Activated effector memory CD4-positive, alpha-beta T cell treated with Interleukin-2 at 50 U/mL for 16 hours (primary cell): ENCODE measurements around the gene MYPN.

Source experiments
- DNase-seq: peaks from one replicate; pipeline ENCODE4 v3.0.0-alpha.2; 2020

Gene MYPN

GRCh38 chr10:68092512-68092911, 16.8 kb upstream of the MYPN start:
- DNase-seq, result no peak

DNA sequence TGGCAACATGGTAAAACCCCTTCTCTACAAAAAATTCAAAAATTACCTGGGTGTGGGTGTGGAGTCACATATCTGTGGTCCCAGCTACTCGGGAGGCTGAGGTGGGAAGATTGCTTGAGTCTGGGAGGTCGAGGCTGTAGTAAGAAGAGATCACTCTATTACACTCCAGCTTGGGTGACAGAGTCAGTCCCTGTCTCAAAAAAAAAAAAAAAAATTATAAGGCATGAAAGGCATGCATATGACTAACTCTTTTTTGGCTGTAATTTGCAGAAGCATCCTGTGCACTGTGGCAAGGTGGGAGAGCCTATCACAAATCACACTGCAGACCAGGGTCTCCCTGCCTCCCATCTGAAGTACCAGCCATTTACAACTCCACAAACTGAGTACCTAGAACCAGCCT, 14.1 kb upstream of the MYPN start:
- no peak for DNase-seq

DNA sequence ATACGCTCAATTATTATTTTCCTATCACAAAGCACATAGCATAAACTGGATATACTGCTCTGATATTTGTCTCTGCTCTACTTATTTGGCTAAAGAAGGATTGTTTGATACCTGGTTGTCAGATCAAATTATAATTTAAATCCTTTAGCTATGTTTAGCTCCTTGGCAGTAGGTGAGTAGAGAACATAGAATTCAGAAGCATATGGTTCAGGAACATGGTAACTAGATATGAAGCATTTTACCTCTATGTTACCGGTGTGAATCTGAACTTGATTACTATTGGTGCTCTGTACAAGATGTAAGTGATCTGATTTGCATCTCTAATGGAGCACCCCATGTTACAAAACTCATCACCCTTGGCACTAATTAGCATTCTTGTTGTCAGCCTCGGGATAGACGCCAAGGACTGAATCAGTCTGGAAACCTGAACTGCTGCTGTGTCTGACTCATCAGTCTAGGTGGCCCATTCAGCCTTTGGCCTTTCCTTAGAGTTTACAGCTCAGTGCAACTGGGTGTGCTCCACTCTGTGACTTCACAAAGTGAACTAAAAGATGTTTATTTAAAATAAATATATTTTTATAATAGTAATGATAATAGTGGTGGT, 12.3 kb upstream of the MYPN start:
- DNase-seq, result no peak

- DNase-seq, result no peak
Observed at GRCh38 chr10:68099736-68100135, 9.6 kb upstream of the MYPN start.

DNA sequence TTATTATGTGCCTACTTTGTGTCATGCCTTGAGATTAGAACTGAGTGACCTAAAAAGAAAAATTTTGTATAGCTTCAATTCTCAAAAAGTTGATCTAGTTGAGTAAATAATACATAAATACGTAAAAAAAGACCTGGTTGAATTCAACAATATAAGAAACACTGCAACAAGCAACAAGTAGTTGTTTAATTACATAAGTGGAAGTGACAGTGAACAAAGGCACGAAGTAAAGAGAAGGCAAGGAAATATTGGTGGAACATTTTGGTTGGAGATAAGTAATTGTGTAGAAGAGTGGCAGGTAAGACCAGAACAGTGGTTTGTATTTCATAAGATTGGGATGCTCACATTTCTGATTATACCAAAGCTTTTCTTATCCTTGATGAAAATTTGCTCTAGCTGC, 8.2 kb upstream of the MYPN start:
- no peak for DNase-seq

DNA sequence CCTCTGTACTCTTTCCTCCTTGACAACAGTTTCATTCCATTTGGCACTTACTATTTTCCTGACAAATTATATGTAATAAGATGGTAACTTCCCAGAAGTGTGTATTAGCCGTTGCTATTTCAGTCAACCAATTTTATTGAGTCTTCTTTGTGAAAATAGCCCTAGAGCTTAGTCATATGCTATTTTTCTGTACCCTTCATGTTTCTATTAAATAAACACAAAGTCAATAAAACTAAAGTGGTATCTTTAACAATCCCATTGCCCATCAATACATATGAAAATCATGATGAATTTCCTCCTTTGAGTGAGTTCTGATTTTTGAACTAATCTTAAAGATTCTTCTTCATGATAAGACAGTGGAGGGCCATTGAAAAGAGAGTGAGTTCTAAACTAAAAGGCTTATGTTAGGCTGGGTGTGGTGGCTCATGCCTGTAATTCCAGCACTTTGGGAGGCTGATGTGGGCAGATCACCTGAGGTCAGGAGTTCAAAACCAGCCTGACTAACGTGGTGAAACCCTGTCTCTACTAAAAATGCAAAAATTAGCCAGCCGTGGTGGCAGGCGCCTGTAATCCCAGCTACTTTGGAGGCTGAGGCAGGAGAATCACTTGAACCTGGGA, 5.9 kb upstream of the MYPN start:
- no peak for DNase-seq

DNA sequence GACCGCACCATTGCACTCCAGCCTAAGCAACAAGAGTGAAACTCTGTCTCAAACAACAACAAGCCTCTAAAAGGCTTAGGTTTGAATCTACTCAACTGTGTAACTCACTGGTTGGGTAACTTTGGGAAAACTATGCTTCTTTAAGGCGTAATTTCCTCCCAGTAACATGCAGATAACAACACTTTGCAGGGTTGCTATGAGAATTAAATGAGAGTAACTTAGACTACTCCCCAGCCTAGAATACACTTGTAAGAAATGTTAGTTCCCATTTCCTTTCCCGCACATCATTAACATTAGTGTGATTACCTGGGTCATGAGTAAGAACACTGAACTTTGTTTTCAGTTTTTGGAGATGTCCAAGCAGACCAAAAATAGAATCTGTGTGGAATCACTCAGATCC, 5.4 kb upstream of the MYPN start:
- DNase-seq, result no peak

DNA sequence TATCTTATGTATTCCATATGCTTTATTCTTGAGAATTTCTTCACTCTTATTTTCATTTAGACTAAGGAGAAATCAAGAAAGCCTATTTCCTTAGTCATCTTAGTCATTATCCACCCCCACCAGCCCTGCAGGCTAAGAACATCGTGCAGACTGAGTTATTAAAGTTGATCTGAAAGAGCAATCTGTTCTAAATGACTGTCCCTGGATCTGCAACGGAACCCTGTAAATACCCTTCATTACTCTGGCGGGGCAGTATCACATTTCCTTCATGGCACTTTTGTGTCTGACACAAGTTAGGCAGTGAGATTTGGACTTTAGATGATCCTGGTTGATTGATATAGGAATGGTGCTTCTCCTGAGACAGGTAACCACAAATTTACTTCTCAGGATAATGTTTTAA, 3.5 kb upstream of the MYPN start:
- no peak for DNase-seq

DNA sequence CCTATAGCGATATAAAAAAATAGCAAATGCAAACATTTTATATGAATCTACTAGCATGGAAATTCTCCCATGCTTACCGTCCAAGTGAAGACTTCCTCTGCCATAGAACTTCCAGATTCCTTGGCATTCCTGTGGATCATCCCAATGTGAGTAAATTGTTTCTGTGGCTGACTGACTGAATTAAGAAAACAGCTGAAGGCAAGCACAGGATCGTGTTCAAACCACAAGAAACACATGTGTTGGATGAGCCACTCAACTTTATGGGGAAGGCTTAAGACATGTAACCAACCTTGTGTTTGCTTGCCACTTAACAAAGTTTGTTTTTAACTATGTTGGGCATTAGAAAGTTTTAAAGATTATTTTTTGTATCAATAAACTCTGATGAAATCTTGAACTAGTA, 2.6 kb upstream of the MYPN start:
- no peak for DNase-seq

- DNase-seq, result no peak
Observed at GRCh38 chr10:68107651-68108050, 1.6 kb upstream of the MYPN start.

DNA sequence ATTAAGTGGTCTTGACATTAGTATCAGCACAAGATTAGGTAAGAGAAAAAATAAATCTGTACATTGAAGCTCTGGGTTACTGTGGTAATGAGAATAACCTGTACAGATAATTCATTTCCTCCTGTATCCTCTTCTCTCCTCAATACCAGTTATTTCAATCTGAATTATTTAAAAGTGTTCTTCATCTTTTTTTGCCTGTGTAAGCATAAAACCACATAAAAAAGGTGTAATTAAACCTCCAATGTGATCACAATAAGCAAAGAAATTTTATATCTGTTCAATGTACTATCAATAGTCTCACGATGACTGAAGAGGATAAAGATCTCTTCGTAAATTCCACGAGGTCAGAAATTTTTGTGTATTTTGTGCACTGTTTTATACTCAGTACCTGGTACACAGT, 1.2 kb upstream of the MYPN start:
- no peak for DNase-seq

GRCh38 chr10:68108653-68109052, 635 bp upstream of the MYPN start:
- no peak for DNase-seq

GRCh38 chr10:68110027-68110426, 739 bp downstream of the MYPN start:
- no peak for DNase-seq

DNA sequence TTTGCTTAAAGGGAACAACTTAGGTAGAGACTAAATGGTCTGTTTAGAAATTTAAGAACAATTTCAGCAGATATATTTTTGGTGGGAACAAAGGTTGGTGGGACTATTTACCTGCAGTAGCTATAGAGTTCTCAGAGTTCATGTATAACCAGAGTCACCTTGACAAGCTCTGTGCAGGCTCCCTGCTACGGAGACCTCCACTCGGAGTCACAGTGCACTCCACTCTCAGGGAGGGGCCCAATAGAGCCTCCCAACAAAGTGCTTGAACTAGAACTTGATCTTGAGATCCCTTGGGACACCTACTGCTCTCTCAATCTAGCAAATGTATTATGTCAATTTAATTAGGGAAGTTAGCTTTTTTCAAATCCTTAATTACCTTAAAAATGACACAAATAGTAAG, 2.3 kb downstream of the MYPN start:
- DNase-seq, result no peak

GRCh38 chr10:68112837-68113236, 3.5 kb downstream of the MYPN start:
- DNase-seq, result no peak

DNA sequence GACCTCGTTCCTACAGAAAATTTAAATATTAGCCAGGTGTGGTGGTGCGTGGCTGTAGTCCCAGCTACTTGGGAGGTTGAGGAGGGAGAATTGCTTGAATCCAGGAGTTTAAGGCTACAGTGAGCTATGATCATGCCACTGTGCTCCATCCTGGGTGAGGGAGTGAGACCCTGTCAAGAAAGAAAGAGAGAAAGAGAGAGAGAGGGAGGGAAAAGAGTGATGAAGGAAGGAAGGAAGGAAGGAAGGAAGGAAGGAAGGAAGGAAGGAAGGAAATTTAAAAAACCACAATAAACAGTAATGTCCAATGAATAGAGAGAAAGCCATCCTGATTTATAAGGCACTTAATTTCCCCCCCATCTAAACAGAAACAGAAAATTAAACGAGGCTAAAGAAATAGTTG, 9.4 kb downstream of the MYPN start:
- DNase-seq, result no peak

DNA sequence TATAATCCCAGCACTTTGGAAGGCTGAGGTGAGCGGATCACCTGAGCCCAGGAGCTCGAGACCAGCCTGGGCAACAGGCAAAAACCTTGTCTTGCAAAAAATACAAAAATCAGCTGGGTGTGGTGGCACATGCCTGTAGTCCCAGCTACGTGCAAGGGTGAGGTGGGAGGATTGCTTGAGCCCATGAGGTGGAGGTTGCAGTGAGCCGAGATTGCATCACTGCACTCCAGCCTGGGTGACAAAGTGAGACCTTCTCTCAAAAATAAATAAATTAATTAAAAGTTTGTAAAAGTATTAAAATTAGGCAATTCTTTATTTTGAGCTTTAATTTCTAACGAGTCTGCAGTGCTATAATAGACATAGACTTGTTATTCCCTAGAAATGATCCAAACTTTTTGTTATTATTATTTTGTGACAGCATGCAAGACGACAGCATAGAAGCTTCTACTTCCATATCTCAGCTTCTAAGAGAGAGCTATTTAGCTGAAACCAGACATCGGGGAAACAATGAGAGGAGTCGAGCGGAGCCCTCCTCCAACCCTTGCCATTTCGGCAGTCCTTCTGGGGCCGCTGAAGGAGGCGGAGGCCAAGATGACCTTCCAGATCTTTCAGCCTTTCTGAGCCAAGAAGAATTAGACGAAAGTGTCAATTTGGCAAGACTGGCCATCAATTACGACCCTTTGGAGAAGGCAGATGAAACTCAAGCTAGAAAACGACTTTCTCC, 11.9 kb downstream of the MYPN start:
- DNase-seq, result no peak

GRCh38 chr10:68121852-68122251, 12.6 kb downstream of the MYPN start:
- no peak for DNase-seq

- DNase-seq, result no peak
Observed at GRCh38 chr10:68124718-68125117, 15.4 kb downstream of the MYPN start.

DNA sequence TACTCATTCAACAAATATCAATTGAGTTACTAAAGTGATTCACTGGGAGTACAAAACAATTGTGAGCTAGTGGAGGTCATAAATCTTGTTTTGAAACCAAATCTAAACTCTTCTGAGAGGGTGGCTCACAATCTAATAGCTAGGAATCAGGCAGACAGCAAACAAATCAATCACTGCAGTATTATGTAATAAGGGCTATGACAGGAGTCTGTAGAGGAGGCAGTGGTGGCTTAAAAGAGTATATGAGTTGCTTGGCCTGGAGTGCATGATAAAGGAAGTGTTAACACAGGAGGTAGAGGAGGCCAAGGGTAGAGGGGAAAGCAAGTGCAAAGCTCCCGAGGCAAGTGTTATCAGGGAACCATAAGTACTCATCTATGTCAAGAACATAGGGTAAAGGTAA, 16.5 kb downstream of the MYPN start:
- no peak for DNase-seq

DNA sequence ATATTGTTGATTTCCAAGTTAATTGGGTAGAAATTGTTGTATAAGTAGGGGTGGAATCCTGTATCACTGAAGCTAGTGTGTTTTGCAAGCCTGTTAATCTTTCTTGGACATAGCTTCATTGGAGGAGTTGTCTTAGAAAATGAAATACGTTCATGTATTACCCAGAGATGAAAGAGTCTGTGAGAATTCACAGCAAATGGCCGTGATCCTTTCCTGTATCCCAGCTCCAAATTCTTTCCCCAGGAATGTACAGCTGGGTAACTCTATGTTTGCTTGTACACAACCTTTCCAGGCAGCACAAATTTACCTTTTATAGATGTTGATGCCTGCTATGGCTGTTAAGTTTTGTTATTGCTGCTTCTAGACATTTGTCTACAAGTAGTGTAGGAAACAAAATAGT, 18.7 kb downstream of the MYPN start:
- no peak for DNase-seq

GRCh38 chr10:68132391-68132790, 23.1 kb downstream of the MYPN start:
- no peak for DNase-seq

- DNase-seq, result no peak
Observed at GRCh38 chr10:68133523-68133922, 24.2 kb downstream of the MYPN start.

DNA sequence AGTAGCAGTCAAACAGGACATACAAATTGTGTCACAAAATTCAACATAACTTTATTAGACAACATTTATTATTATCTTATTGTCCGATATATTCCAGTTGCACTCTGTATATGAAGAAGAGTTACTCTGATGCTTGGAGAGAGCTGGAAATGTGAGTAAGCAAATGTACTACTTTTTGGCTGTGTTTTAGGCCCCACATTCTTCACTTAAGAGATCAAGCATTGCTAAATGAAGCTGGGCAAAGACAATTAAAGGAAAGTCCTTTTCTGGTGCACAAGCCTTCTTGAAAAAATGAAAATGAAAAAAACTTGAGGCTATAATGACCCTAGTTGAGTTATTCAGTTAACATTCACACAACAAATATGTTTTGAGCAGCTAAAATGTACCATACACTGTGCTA, 26.1 kb downstream of the MYPN start:
- DNase-seq, result no peak
